H9 (cell line): Measurements from ENCODE around the gene TOM1L2. TPM values are rescaled to one million over a fixed set of nuclear protein-coding genes. Genes with fewer than 3 reads are reported as not detected.

Source experiments
- DNase-seq: peaks from one replicate; pipeline ENCODE4 v3.0.0-alpha.2; 2017
- H2AFZ ChIP-seq: one replicate; pipeline ENCODE4 v1.6.1; 2013; ENCODE audit warnings: mild to moderate bottlenecking, low read length, control low read depth, moderate library complexity
- H2AK5ac ChIP-seq: 2 replicates; pipeline ENCODE4 v1.6.1; 2013; ENCODE audit warnings: low read length, control low read depth, mixed read lengths; ENCODE audit not compliant: insufficient read length
- H2BK120ac ChIP-seq: one replicate; pipeline ENCODE4 v1.6.1; 2013; ENCODE audit warnings: low read depth, mild to moderate bottlenecking, low read length, control low read depth, inconsistent platforms; ENCODE audit not compliant: poor library complexity, severe bottlenecking
- H2BK12ac ChIP-seq: 2 replicates; pipeline ENCODE4 v1.6.1; 2013; ENCODE audit warnings: low read length, control low read depth, mixed read lengths, low read depth; ENCODE audit not compliant: insufficient read length
- H2BK15ac ChIP-seq: 2 replicates; pipeline ENCODE4 v1.6.1; 2013; ENCODE audit warnings: low read depth, low read length, control low read depth
- H2BK20ac ChIP-seq: one replicate; pipeline ENCODE4 v1.6.1; 2013; ENCODE audit warnings: low read depth, mild to moderate bottlenecking, low read length, control low read depth, inconsistent platforms; ENCODE audit not compliant: poor library complexity, severe bottlenecking
- H2BK5ac ChIP-seq: 2 replicates; pipeline ENCODE4 v1.6.1; 2013; ENCODE audit warnings: low read length, control low read depth, mixed read lengths; ENCODE audit not compliant: insufficient read length
- H3K14ac ChIP-seq: 2 replicates; pipeline ENCODE4 v1.6.1; 2013; ENCODE audit warnings: low read length, control low read depth; ENCODE audit not compliant: insufficient read depth
- H3K18ac ChIP-seq: 2 replicates; pipeline ENCODE4 v1.6.1; 2013; ENCODE audit warnings: low read depth, mild to moderate bottlenecking, mixed read lengths, low read length, control low read depth; ENCODE audit not compliant: insufficient read length
- H3K23ac ChIP-seq: 2 replicates; pipeline ENCODE4 v1.6.1; 2013; ENCODE audit warnings: low read length, control low read depth, mixed read lengths, low read depth; ENCODE audit not compliant: insufficient read length
- H3K23me2 ChIP-seq: 2 replicates; pipeline ENCODE4 v1.6.1; 2013; ENCODE audit warnings: low read depth, mild to moderate bottlenecking, mixed read lengths, low read length, control low read depth; ENCODE audit not compliant: insufficient read length, poor library complexity, severe bottlenecking
- H3K27ac ChIP-seq: 2 replicates; pipeline ENCODE4 v1.5.1; 2013; ENCODE audit warnings: low read length, control low read depth, mixed read lengths, low read depth; ENCODE audit not compliant: insufficient read length
- H3K27me3 ChIP-seq: 2 replicates; pipeline ENCODE4 v1.6.1; 2013; ENCODE audit warnings: low read length, control low read depth, inconsistent platforms; ENCODE audit not compliant: insufficient read depth
- H3K4ac ChIP-seq: 2 replicates; pipeline ENCODE4 v1.6.1; 2013; ENCODE audit warnings: low read depth, mild to moderate bottlenecking, control low read depth, inconsistent platforms, low read length, moderate library complexity
- H3K4me1 ChIP-seq: 2 replicates; pipeline ENCODE4 v1.6.1; 2013; ENCODE audit warnings: low read length, control low read depth, inconsistent platforms; ENCODE audit not compliant: insufficient read depth
- H3K4me2 ChIP-seq: 2 replicates; pipeline ENCODE4 v1.6.1; 2013; ENCODE audit warnings: low read length, control low read depth, mixed read lengths; ENCODE audit not compliant: insufficient read length, insufficient read depth
- H3K56ac ChIP-seq: 2 replicates; pipeline ENCODE4 v1.6.1; 2013; ENCODE audit warnings: low read depth, mild to moderate bottlenecking, mixed read lengths, low read length, control low read depth; ENCODE audit not compliant: insufficient read length
- H3K79me1 ChIP-seq: 2 replicates; pipeline ENCODE4 v1.6.1; 2013; ENCODE audit warnings: low read depth, mild to moderate bottlenecking, moderate library complexity, low read length, control low read depth, inconsistent platforms; ENCODE audit not compliant: insufficient read depth, poor library complexity, severe bottlenecking
- H3K79me2 ChIP-seq: 2 replicates; pipeline ENCODE4 v1.6.1; 2013; ENCODE audit warnings: low read length, control low read depth, inconsistent platforms; ENCODE audit not compliant: insufficient read depth
- H3K9ac ChIP-seq: 2 replicates; pipeline ENCODE4 v1.6.1; 2013; ENCODE audit warnings: low read length, control low read depth, mixed read lengths; ENCODE audit not compliant: insufficient read length; ENCODE audit errors: extremely low read depth
- H3K9me3 ChIP-seq: one replicate; pipeline ENCODE4 v1.6.1; 2013; ENCODE audit warnings: low read depth, low read length, inconsistent platforms; ENCODE audit not compliant: control insufficient read depth
- H3T11ph ChIP-seq: one replicate; pipeline ENCODE4 v1.6.1; 2013; ENCODE audit warnings: mild to moderate bottlenecking, low read length, control low read depth, inconsistent platforms
- H4K20me1 ChIP-seq: one replicate; pipeline ENCODE4 v1.6.1; 2013; ENCODE audit not compliant: control insufficient read depth, insufficient read length, insufficient read depth
- H4K5ac ChIP-seq: 2 replicates; pipeline ENCODE4 v1.6.1; 2013; ENCODE audit warnings: low read depth, mild to moderate bottlenecking, mixed read lengths, low read length, control low read depth; ENCODE audit not compliant: insufficient read length
- H4K8ac ChIP-seq: replicated peaks from 2 replicates; pipeline ENCODE4 v1.6.1; 2013; ENCODE audit warnings: low read length, control low read depth, mixed read lengths, low read depth; ENCODE audit not compliant: insufficient read length
- H4K91ac ChIP-seq: 2 replicates; pipeline ENCODE4 v1.6.1; 2013; ENCODE audit warnings: low read depth, mild to moderate bottlenecking, moderate library complexity, mixed read lengths, low read length, control low read depth; ENCODE audit not compliant: insufficient read length
- H3K27ac Mint-ChIP-seq, 3 experiments: 2 replicates in 2 of 3; 3 replicates in 1 of 3; pipeline ENCODE4 v1.8.0; 2020 to 2021; ENCODE audit warnings: mixed read lengths in 3 of 3, mild to moderate bottlenecking in 1 of 3, moderate library complexity in 1 of 3
- H3K27me3 Mint-ChIP-seq: 2 replicates; pipeline ENCODE4 v1.8.0; 2021; ENCODE audit warnings: low read depth, mild to moderate bottlenecking, moderate library complexity, mixed read lengths
- H3K36me3 Mint-ChIP-seq, 3 experiments: 2 replicates in 2 of 3; 3 replicates in 1 of 3; pipeline ENCODE4 v1.8.0; 2020 to 2021; ENCODE audit warnings: low read depth in 3 of 3, mixed read lengths in 3 of 3; ENCODE audit not compliant: insufficient read depth in 1 of 3
- H3K4me1 Mint-ChIP-seq, 2 experiments: 2 replicates each; pipeline ENCODE4 v1.8.0; 2020; ENCODE audit warnings: mixed read lengths in 2 of 2
- H3K4me3 Mint-ChIP-seq, 2 experiments: 2 replicates in 1 of 2; 3 replicates in 1 of 2; pipeline ENCODE4 v1.8.0; 2020 to 2021; ENCODE audit warnings: mild to moderate bottlenecking in 2 of 2, mixed read lengths in 2 of 2, moderate library complexity in 1 of 2
- H3K9me3 Mint-ChIP-seq, 2 experiments: 2 replicates in 1 of 2; 3 replicates in 1 of 2; pipeline ENCODE4 v1.8.0; 2020; ENCODE audit warnings: mild to moderate bottlenecking in 2 of 2, mixed read lengths in 2 of 2, moderate library complexity in 1 of 2
- WGBS: extraction: QIAGEN DNeasy Blood & Tissue Kit; methylation state at CpG from one replicate; pipeline ENCODE4 v1.1.7; 2013; ENCODE audit warnings: missing lambda C conversion rate, low lambda C conversion rate, mixed read lengths; ENCODE audit not compliant: insufficient read length; ENCODE audit errors: extremely low coverage; 5-methylcytosine and 5-hydroxymethylcytosine counted together
- total RNA-seq: library from RNA; stranded (reverse); gene quantifications from 2 replicates; pipeline ENCODE4 v1.2.1, GENCODE V29; 2021
- TF ChIP-seq, protein P1 (sequence below): fragments of 200-600 bp; sonication (generic); conservative IDR thresholded peaks from 3 replicates; pipeline ENCODE4 v1.8.0; 2021; ENCODE audit warnings: antibody characterized with exemption, mild to moderate bottlenecking

The TOM1L2 gene
- total RNA-seq, 1 experiment from 2014 or later: 4.6 TPM

DNA sequence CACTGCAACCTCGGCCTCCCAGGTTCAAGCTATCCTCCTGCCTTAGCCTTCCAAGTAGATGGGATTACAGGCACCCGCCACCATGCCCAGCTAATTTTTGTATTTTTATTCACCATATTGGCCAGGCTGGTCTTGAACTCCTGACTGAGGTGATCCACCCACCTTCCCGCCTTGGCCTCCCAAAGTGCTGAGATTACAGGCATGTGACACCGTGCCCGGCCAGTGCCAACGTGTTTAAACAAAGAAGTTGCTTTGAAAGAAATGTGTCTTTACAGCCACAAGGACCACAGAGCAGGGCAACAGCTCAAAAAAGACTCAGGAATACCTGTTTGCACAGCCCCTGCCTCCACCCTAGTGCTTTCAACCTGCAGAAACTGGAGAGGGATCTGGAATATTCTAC lies 41.8 kb upstream of the TOM1L2 start:
- Histone ChIP-seq H3K79me1 (no peaks in the 10 kb centered on the region), H3K27ac (no peak overlapping the region), H4K20me1 (no peaks in the 10 kb centered on the region), H2AFZ (no peak overlapping the region), H2BK12ac (no peak overlapping the region), H3K27me3 (no peaks in the 10 kb centered on the region), H3K4me2 (no peak overlapping the region), H3K14ac (no peak overlapping the region), H4K5ac (no peak overlapping the region), H2BK5ac (no peak overlapping the region), H4K8ac (no peak overlapping the region), H2BK15ac (no peak overlapping the region), H4K91ac (no peak overlapping the region), H3T11ph (no peak overlapping the region), H3K4ac (no peak overlapping the region), H3K9ac (no peak overlapping the region), H3K79me2 (no peaks in the 10 kb centered on the region), H3K9me3 (no peaks in the 10 kb centered on the region), H3K18ac (no peak overlapping the region), H2AK5ac (no peak overlapping the region), H3K23ac (no peak overlapping the region), H2BK120ac (no peak overlapping the region), H3K23me2 (no peaks in the 10 kb centered on the region), H3K56ac (no peak overlapping the region), H3K4me1 (no peaks in the 10 kb centered on the region), H2BK20ac (no peak overlapping the region)
- DNase-seq: no peak
- Mint-ChIP-seq H3K4me1 (peaks cover 3% of the 10 kb centered on the region in 2 experiments; a peak in 2 of 4 replicates), H3K4me3 (no peak overlapping the region), H3K36me3 (peaks cover 0 to 4% (median 3%) of the 10 kb centered on the region in 3 experiments; a peak in 3 of 7 replicates), H3K9me3 (no peaks in the 10 kb centered on the region), H3K27me3 (no peaks in the 10 kb centered on the region), H3K27ac (no peak overlapping the region; a peak in 1 of 7 replicates)
- TF ChIP-seq, protein P1, sequence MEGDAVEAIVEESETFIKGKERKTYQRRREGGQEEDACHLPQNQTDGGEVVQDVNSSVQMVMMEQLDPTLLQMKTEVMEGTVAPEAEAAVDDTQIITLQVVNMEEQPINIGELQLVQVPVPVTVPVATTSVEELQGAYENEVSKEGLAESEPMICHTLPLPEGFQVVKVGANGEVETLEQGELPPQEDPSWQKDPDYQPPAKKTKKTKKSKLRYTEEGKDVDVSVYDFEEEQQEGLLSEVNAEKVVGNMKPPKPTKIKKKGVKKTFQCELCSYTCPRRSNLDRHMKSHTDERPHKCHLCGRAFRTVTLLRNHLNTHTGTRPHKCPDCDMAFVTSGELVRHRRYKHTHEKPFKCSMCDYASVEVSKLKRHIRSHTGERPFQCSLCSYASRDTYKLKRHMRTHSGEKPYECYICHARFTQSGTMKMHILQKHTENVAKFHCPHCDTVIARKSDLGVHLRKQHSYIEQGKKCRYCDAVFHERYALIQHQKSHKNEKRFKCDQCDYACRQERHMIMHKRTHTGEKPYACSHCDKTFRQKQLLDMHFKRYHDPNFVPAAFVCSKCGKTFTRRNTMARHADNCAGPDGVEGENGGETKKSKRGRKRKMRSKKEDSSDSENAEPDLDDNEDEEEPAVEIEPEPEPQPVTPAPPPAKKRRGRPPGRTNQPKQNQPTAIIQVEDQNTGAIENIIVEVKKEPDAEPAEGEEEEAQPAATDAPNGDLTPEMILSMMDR: no peak
- no CpG with 5 or more reads among the region's 6 CpGs for WGBS
